HG03097 (cell line): ENCODE results near the gene HOXA1.

ENCODE experiments used
- ATAC-seq: cut with Tn5 transposase; IDR thresholded peaks from one replicate; pipeline ENCODE4 v1.9.1; 2021; ENCODE audit not compliant: unreplicated experiment, low FRiP score

Gene HOXA1

DNA sequence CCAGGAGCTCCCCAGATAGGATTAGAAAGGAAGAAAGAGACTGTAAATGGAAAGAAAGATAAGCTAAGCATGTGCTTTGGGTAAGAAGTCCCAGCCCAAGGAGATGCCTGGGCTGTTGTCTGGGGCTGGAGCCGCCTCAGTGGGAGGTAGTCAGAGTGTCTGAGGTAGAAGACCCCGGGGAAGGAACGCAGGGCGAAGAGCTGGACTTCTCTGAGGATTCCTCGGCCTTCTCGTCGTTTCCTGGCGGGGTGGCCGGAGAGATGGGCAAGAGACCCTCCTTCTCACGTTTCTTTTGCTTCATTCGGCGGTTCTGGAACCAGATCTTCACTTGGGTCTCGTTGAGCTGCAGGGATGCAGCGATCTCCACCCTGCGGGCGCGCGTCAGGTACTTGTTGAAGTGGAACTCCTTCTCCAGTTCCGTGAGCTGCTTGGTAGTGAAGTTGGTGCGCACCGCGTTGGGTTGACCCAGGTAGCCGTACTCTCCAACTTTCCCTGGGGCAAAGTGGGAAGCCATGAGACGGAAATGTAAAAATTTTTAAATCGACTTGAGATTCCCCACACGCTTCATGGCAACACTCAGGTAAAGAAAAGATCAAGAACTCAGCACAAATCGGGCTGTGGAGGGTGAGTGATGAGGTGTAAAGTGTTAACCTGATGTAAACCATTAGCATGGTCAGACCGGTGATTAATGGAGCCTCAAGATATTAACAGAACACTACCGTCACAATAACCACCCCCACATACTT is 1.3 kb downstream of the HOXA1 start:
- no peak for ATAC-seq

- ATAC-seq, result no peak
Measured at GRCh38 chr7:27093184-27093895, 2.5 kb downstream of the HOXA1 start.

DNA sequence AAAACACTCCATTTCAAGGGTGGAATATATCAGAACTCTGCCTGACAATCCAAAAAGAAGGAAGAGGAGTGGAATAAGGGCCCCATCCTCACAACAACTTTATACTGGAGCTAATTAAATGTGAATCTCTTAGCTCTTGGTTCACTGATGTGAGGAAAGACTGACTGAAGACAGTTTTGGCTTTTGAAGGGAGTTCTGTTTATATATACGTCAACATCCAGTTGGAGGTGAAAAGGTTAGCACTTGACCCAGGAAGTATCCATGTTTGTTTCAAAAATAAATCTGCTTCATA is 3.0 kb downstream of the HOXA1 start:
- ATAC-seq, result no peak

DNA sequence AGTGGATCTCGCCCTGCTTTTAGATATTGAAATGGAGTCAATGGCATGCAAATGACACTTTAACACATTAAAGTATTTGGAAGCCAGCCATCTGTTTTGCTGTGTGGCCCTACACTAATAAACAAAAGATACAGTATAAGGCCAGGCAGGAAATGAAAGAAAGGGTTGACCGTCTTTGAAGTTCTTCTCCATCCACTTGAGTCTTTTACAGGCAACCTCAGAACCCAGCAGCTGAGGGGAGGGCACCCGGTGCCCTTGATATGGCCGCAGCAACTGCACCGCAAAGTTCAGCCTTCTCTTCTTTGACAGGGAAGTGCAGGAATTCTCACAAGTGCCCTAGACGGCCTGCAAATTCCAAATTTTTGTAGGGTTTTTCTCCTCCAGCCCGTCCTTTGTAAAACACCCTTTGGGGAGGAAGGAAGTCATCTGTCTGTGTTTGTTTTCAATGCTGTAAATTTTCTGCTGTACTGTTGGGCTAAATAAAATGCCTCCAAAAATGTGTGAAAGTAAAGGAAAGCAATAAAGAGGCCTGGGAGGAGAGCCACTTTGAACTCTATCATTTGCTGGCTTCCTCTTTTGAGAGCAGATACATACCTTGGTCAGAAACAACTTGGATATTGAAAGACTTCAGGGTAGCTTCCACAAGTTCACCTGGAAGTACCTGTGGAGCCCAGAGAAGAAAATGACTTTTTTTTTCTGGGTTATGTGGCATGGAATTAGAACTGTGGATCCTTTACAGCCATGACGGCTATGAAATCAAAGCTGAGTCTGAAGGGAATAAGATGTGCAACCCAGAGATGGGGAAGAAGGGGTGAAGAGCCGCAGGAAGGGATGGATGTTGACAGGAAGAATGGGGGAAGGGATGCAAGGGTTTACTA is 3.6 kb downstream of the HOXA1 start:
- no peak for ATAC-seq

DNA sequence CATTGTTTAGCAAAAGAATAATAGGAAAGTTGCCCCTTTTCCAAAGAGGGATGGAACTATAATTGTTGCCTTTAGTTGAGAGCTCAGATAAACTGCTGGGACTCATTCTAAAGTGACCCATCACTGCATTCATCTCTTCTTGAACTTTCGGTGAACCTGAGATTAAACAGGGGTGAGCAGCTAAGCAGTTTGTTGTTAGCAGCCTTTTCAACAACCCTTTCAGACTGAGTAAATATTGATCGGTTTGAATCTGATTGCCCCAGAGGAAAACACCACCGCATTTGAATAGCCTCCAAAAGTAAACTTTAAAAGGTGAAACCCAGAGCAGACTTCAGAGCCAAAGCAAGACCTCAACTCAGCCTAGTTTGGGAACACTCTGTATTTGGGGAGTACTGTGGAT is 4.7 kb downstream of the HOXA1 start:
- ATAC-seq, result no peak

DNA sequence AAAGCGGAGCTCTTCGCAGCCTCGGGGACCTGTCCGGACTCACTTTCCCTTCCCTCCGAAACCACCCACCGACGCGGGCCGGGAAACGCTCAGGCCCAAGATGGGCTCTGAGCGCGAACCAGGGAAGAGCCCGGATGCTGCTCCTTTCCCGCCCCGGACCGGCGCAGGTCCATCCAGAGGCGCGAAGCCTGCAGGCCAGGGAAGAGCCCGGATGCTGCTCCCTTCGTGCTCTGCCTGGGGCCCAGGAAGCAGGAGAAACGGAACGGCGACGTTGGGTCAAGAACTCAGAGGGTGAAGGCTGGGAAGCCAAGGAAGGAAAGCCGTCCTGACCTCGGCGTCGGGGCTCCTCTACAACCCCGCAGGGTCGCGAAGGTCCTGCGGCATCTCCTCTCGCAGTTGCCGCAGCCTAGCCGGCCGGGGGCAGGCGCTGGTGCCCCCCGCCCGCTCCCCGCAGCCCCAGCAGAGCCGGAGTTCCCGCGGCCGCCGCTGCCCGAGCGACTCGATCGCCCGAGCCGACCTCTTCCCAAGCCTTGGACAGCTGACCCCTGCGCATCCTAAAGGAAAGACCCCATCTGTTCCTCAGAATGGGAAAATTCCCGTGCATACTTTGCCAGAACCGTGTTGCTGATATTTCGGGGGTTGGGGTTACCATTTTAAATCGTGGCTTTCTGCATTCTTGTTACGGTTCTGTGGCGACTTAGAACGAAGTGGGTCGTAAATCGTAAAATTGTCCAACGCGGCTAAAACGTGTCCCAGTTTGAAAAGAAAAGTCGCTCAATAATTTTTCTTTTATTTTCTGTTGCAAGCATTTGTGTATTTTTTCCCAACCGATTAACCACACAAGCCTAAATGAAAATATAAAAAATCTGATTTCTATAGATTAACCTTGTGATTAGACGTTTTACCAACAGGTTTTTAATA is 7.5 kb downstream of the HOXA1 start:
- ATAC-seq, result no peak

- ATAC-seq, result no peak
Measured at GRCh38 chr7:27083646-27084045, 12.2 kb downstream of the HOXA1 start.

DNA sequence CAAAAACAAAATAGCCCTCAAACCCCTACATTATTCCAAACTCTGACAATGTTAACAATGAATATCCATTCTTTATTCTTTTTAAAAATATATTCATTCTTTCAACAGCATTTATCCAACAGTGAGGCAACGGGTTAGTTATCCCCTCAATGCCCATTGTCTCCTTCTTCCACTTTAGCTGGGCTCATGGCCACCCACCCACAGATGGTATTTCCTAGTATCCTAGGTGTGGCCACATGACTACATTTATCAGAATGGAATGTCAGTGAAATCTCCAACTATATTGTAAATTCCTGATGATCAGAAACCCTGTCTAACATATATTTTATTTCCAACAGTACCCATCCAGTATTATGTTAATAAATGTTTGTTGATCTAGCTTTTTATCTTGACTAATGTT is 13.6 kb downstream of the HOXA1 start:
- ATAC-seq, result no peak

DNA sequence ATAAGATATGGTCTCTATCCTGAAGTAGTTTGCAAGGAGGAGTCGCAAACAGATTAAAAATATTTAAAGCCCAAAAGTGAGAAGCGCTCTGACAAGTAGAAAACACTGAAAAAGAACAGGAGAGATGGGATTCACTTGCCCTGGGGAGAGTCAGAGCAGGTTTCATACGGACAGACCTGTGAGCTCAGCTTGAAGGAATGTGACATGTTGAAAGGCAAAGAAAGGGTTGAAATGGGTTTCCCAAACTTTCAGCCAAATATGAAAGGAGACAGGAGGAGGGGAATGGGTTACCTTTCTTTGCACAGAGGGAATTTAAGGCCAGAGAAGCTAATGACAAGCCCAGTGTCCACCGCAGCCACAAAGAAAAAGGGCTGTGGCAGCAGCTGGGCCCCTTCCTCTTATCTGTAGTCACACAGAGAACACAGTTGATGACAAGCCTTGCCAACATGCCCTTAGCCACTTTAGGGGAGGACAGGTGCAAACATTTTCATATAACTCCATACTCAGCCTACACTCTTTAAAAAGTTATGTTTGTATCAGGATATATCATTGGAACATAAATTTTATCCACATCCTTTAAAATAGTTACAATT is 14.9 kb downstream of the HOXA1 start:
- ATAC-seq, result no peak

- ATAC-seq, result no peak
Measured at GRCh38 chr7:27079234-27079975, 16.4 kb downstream of the HOXA1 start.

GRCh38 chr7:27078616-27079233 is 17.1 kb downstream of the HOXA1 start:
- ATAC-seq, result no peak

DNA sequence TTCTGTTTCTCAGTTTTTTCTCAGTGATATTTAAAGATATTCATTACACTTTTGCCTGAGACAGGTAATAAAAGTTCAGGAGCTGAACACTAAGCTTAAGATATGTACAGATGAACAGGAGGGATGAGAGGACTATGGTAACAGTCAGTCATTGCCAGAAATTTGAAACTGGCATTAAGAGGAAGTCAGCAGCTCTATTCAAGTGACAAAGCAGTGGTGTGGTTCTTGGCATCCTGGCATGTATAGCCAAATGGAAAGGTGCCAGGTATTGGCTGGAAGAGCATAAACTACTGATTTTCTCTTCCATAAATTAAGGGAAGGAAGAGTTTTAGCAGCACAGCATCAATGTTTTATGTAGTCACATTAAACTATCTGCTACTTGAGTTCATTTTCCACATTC is 22.7 kb downstream of the HOXA1 start:
- no peak for ATAC-seq

GRCh38 chr7:27071622-27072390 is 24.0 kb downstream of the HOXA1 start:
- ATAC-seq, result no peak

GRCh38 chr7:27068259-27068658 is 27.5 kb downstream of the HOXA1 start:
- no peak for ATAC-seq

DNA sequence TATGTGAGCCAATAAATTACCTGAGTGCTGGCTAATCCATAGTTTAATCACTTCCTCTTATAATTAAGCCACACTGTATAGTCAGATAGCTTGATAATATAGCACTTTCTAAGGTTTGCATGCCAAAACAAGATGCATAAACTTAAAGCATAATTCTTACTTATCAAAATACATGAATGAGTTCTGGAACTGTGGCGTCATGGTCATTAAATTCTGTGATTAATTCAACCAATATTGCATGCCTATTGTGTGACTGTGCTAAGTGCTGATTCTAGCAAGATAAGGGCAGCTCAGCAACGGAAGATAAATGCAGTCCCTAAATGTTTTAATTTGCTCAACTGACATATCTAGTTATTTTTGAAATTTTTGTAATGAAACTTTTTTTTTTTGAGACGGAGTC is 29.7 kb downstream of the HOXA1 start:
- ATAC-seq, result no peak

DNA sequence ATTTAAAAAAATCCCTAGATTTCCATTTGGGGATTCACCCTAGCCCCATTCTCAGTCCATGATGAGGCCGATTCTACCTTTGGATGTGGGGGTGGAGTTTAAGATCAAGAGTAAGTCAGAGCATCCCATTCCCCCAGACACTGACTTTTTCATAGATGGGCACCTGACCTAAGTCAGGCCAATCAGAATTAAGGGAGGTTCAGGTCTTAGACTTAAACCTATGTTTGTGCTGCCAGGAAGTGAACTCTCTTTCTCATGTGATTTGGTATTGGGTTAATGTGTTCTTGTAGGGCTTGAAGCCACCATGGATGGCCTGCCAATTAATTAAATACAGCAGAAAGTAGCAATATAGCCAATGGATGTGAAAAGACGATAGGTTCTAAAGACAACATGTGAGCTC is 30.1 kb downstream of the HOXA1 start:
- no peak for ATAC-seq

GRCh38 chr7:27064661-27065060 is 31.1 kb downstream of the HOXA1 start:
- no peak for ATAC-seq

DNA sequence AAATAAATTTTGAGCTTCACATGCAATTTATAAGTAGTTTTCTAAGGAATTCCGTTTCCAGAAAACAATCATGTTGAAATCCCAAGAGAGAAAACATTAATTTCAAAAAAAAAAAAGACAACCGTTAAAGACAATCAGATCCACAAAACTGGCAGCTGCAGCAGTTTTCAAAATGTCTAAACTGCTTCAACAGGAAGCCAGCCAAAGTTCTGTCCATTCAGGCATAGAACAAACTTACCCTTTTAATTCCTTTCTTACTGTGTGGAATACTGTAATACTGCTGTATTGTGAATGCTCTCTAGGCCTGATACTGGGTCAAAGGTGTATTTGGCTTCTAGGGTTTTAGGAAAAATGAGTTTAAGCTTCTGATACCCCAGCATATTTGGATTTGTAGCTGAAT is 31.6 kb downstream of the HOXA1 start:
- no peak for ATAC-seq
